SH-SY5Y (cell line): ENCODE measurements around the gene DSG4.

Source experiments
- GATA2 ChIP-seq: IDR thresholded peaks from 2 replicates; pipeline ENCODE4 v1.6.1; 2011; ENCODE audit warnings: mild to moderate bottlenecking, low read depth, low read length
- GATA3 ChIP-seq: IDR thresholded peaks from 2 replicates; pipeline ENCODE4 v1.6.1; 2011; ENCODE audit warnings: low read depth, mild to moderate bottlenecking, low read length, moderate library complexity

The DSG4 gene

GRCh38 chr18:31454066-31454708 lies 77.6 kb downstream of the DSG4 start:
- no peak for TF ChIP-seq GATA3
- no peak for TF ChIP-seq GATA2
